ENCODE measurements around the gene CLK3.

Gene CLK3

GRCh38 chr15:74624020-74624602 lies 8.5 kb downstream of the CLK3 start:
- Histone ChIP-seq H3K27ac (no peak overlapping the region), H3K9me3 (ENCODE audit: severe bottlenecking) (no peaks in the 10 kb centered on the region), H3K4me3 (ENCODE audit: low read depth, low read length) (no peak overlapping the region), H3K36me3 (peaks cover 100% of the 10 kb centered on the region), H3K27me3 (ENCODE audit: insufficient read depth, low read depth, severe bottlenecking) (no peaks in the 10 kb centered on the region)
- TF ChIP-seq CTCF (IDR thresholded peaks at IDR 0.05; ENCODE audit: low read depth, low read length), result no peak
- DNase-seq, result no peak

- no peak for DNase-seq
- H3K36me3 ChIP-seq, result peaks cover 96% of the 10 kb centered on the region
- no peak overlapping the region for H3K4me3 ChIP-seq (ENCODE audit: low read depth, low read length)
- H3K27ac ChIP-seq, result no peak overlapping the region
- H3K27me3 ChIP-seq (ENCODE audit: insufficient read depth, low read depth, severe bottlenecking), result no peaks in the 10 kb centered on the region
- no peaks in the 10 kb centered on the region for H3K9me3 ChIP-seq (ENCODE audit: severe bottlenecking)
- no peak for TF ChIP-seq CTCF (IDR thresholded peaks at IDR 0.05; ENCODE audit: low read depth, low read length)
Measured at GRCh38 chr15:74625693-74626092, 10.1 kb downstream of the CLK3 start.

GRCh38 chr15:74626336-74626735 lies 10.7 kb downstream of the CLK3 start:
- peaks cover 96% of the 10 kb centered on the region for H3K36me3 ChIP-seq
- no peaks in the 10 kb centered on the region for H3K9me3 ChIP-seq (ENCODE audit: severe bottlenecking)
- no peak overlapping the region for H3K4me3 ChIP-seq (ENCODE audit: low read depth, low read length)
- DNase-seq, result no peak
- no peak for TF ChIP-seq CTCF (IDR thresholded peaks at IDR 0.05; ENCODE audit: low read depth, low read length)
- H3K27ac ChIP-seq, result no peak overlapping the region
- H3K27me3 ChIP-seq (ENCODE audit: insufficient read depth, low read depth, severe bottlenecking), result no peaks in the 10 kb centered on the region

GRCh38 chr15:74626752-74627692 lies 11.4 kb downstream of the CLK3 start:
- Histone ChIP-seq H3K27ac (no peak overlapping the region), H3K9me3 (ENCODE audit: severe bottlenecking) (no peaks in the 10 kb centered on the region), H3K36me3 (peaks cover 95% of the 10 kb centered on the region), H3K4me3 (ENCODE audit: low read depth, low read length) (no peak overlapping the region), H3K27me3 (ENCODE audit: insufficient read depth, low read depth, severe bottlenecking) (no peaks in the 10 kb centered on the region)
- TF ChIP-seq CTCF (IDR thresholded peaks at IDR 0.05; ENCODE audit: low read depth, low read length), result no peak
- no peak for DNase-seq

GRCh38 chr15:74627766-74628165 lies 12.1 kb downstream of the CLK3 start:
- no peak for TF ChIP-seq CTCF (IDR thresholded peaks at IDR 0.05; ENCODE audit: low read depth, low read length)
- Histone ChIP-seq H3K27me3 (ENCODE audit: insufficient read depth, low read depth, severe bottlenecking) (no peaks in the 10 kb centered on the region), H3K4me3 (ENCODE audit: low read depth, low read length) (no peak overlapping the region), H3K9me3 (ENCODE audit: severe bottlenecking) (no peaks in the 10 kb centered on the region), H3K36me3 (peaks cover 95% of the 10 kb centered on the region), H3K27ac (no peak overlapping the region)
- DNase-seq, result no peak

All from WERI-Rb-1 (cell line).